ENCODE results near the gene NEB. TPM values are rescaled to one million over a fixed set of nuclear protein-coding genes. Genes with fewer than 3 reads are reported as not detected.

The NEB gene
- 0.88 TPM for total RNA-seq
- polyA plus RNA-seq (ENCODE audit: insufficient read depth, low read depth, low replicate concordance), result 1.6 TPM
- long read RNA-seq, donor 1, result 0 reads
- long read RNA-seq, donor 2, result 0 reads
- long read RNA-seq, donor 3, result 0 reads
- long read RNA-seq, donor 4, result 0 reads
- long read RNA-seq, donor 5, result 0 reads
- long read RNA-seq, donor 6, result 0 reads
- long read RNA-seq, donor 7, partial matches to known transcripts, result 0 of 1 reads
- long read RNA-seq, donor 7, other reads (novel, unspliced or antisense), result 1 of 1 reads
- long read RNA-seq, donor 8, result 0 reads
- long read RNA-seq, donor 9, result 0 reads
- long read RNA-seq, donor 10, result 0 reads

- peaks cover 0 to 3% (median 0%) of the 10 kb centered on the region in 3 donors for H3K9me3 ChIP-seq (ENCODE audit: control insufficient read depth in 2 of 3, insufficient read depth in 1 of 3, low read length in 3 of 3)
- H3K4me3 ChIP-seq (ENCODE audit: low read length in 3 of 3), result no peak within 1 kb of the TSS
- H3K27me3 ChIP-seq (ENCODE audit: control insufficient read depth, insufficient read depth, low read length), result no peaks in the 10 kb centered on the region
- DNase-seq (no peak), FAIRE-seq (no peak)
- no peaks in the 10 kb centered on the region for H3K36me3 ChIP-seq (ENCODE audit: control insufficient read depth in 2 of 3, insufficient read depth in 3 of 3, low read length in 3 of 3)
- TF ChIP-seq CTCF (IDR thresholded peaks at IDR 0.05; ENCODE audit: borderline replicate concordance, extremely low read depth, insufficient read depth), result no peak
- H3K9ac ChIP-seq (ENCODE audit: low read length in 3 of 3), result no peak within 1 kb of the TSS
- H3K4me1 ChIP-seq (ENCODE audit: control insufficient read depth in 2 of 3, insufficient read depth in 2 of 3, low read depth in 1 of 3, low read length in 3 of 3), result no peaks in the 10 kb centered on the region
- no peak within 1 kb of the TSS for H3K27ac ChIP-seq (ENCODE audit: low read depth in 2 of 2, low read length in 2 of 2)
- intact Hi-C loops (cut with DNase I), result no loop called here
Measured at GRCh38 chr2:151733771-151734672, at the start of gene NEB. Gene NEB (minus strand): TSS chr2:151734476. CDS start chr2:151733156, 1,320 bp downstream.

- Histone ChIP-seq H3K4me3 (ENCODE audit: low read length in 3 of 3) (no peak overlapping the region), H3K27ac (ENCODE audit: low read depth in 2 of 2, low read length in 2 of 2) (no peak overlapping the region), H3K9me3 (ENCODE audit: control insufficient read depth in 2 of 3, insufficient read depth in 1 of 3, low read length in 3 of 3) (peaks cover 0 to 3% (median 0%) of the 10 kb centered on the region in 3 donors), H3K4me1 (ENCODE audit: control insufficient read depth in 2 of 3, insufficient read depth in 2 of 3, low read depth in 1 of 3, low read length in 3 of 3) (no peaks in the 10 kb centered on the region), H3K27me3 (ENCODE audit: control insufficient read depth, insufficient read depth, low read length) (no peaks in the 10 kb centered on the region), H3K36me3 (ENCODE audit: control insufficient read depth in 2 of 3, insufficient read depth in 3 of 3, low read length in 3 of 3) (peaks cover 0 to 18% (median 6%) of the 10 kb centered on the region in 3 donors), H3K9ac (ENCODE audit: low read length in 3 of 3) (no peak overlapping the region)
- TF ChIP-seq CTCF (IDR thresholded peaks at IDR 0.05; ENCODE audit: borderline replicate concordance, extremely low read depth, insufficient read depth), result no peak
- intact Hi-C loops (cut with DNase I), result no loop called here
- no peak for FAIRE-seq
- DNase-seq, result no peak
Measured at GRCh38 chr2:151783133-151783520, 48.9 kb upstream of the NEB start.

GRCh38 chr2:151782378-151783132 lies 48.3 kb upstream of the NEB start:
- Histone ChIP-seq H3K4me1 (ENCODE audit: control insufficient read depth in 2 of 3, insufficient read depth in 2 of 3, low read depth in 1 of 3, low read length in 3 of 3) (no peaks in the 10 kb centered on the region), H3K27ac (ENCODE audit: low read depth in 2 of 2, low read length in 2 of 2) (no peak overlapping the region), H3K4me3 (ENCODE audit: low read length in 3 of 3) (no peak overlapping the region), H3K27me3 (ENCODE audit: control insufficient read depth, insufficient read depth, low read length) (no peaks in the 10 kb centered on the region), H3K36me3 (ENCODE audit: control insufficient read depth in 2 of 3, insufficient read depth in 3 of 3, low read length in 3 of 3) (peaks cover 0 to 18% (median 6%) of the 10 kb centered on the region in 3 donors), H3K9me3 (ENCODE audit: control insufficient read depth in 2 of 3, insufficient read depth in 1 of 3, low read length in 3 of 3) (peaks cover 0 to 3% (median 0%) of the 10 kb centered on the region in 3 donors), H3K9ac (ENCODE audit: low read length in 3 of 3) (no peak overlapping the region)
- DNase-seq (no peak), FAIRE-seq (no peak)
- TF ChIP-seq CTCF (IDR thresholded peaks at IDR 0.05; ENCODE audit: borderline replicate concordance, extremely low read depth, insufficient read depth), result no peak
- intact Hi-C loops (cut with DNase I), result no loop called here

All from kidney (tissue), 22 donors.